GM23248 (cell line): Measurements from ENCODE around the gene SBDS.

ENCODE experiments used
- EZH2 ChIP-seq: fragments of 200-600 bp; sonication (generic); IDR thresholded peaks from 2 replicates; pipeline ENCODE4 v1.6.1; 2018; ENCODE audit warnings: antibody characterized with exemption, mild to moderate bottlenecking; ENCODE audit not compliant: insufficient read depth, poor library complexity, severe bottlenecking
- EZH2phosphoT487 ChIP-seq: fragments of 200-600 bp; sonication (generic); IDR thresholded peaks from 2 replicates; pipeline ENCODE4 v1.6.1; 2018; ENCODE audit warnings: antibody characterized with exemption, moderate library complexity, mild to moderate bottlenecking, low read depth; ENCODE audit not compliant: insufficient read depth

GRCh38 chr7:66953044-66953427, 42.4 kb downstream of the SBDS start:
- TF ChIP-seq EZH2 (no peak), EZH2phosphoT487 (no peak)
